A673 (cell line): ENCODE data around the gene AGAP1. TPM values are rescaled to one million over a fixed set of nuclear protein-coding genes. Genes with fewer than 3 reads are reported as not detected.

Experiments
- BruUV-seq: library from RNA; stranded (reverse); fragments of 400-500 nt; replicated peaks from 2 replicates; lab custom pipeline; 2021; lab: Mats Ljungman, UMichigan
- CTCF ChIA-PET: fragments of 300-600 bp; sonication (Branson Sonifier 250); formaldehyde crosslinking; loops from one replicate; lab custom pipeline; 2022; ENCODE audit warnings: antibody characterized with exemption; lab: Charles Lee
- POLR2A ChIA-PET: fragments of 300-600 bp; sonication (Branson Sonifier 250); formaldehyde crosslinking; loops from one replicate; lab custom pipeline; 2022; ENCODE audit warnings: antibody characterized with exemption; ENCODE audit not compliant: low non-redundant PET; lab: Charles Lee
- DNase-seq: peaks from one replicate; pipeline ENCODE4 v3.0.0-alpha.2; 2015; ENCODE audit warnings: low spot score
- H3K27ac ChIP-seq: fragments of 200-600 bp; sonication (generic); 2 replicates; pipeline ENCODE4 v1.5.1; 2016; ENCODE audit warnings: mixed run types, low read depth, mild to moderate bottlenecking, mixed read lengths, antibody characterized with exemption, low read length; ENCODE audit not compliant: poor library complexity, severe bottlenecking
- H3K27me3 ChIP-seq: fragments of 200-600 bp; sonication (generic); replicated peaks from 2 replicates; pipeline ENCODE4 v1.6.1; 2017; ENCODE audit warnings: mixed run types, low read depth, mild to moderate bottlenecking, mixed read lengths, antibody characterized with exemption, low read length; ENCODE audit not compliant: insufficient read depth, poor library complexity
- H3K36me3 ChIP-seq: fragments of 200-600 bp; sonication (generic); 2 replicates; pipeline ENCODE4 v1.6.1; 2016; ENCODE audit warnings: mixed run types, mild to moderate bottlenecking, mixed read lengths, antibody characterized with exemption, low read length; ENCODE audit not compliant: insufficient read depth, poor library complexity, severe bottlenecking
- H3K4me1 ChIP-seq: fragments of 200-600 bp; sonication (generic); 2 replicates; pipeline ENCODE4 v1.6.1; 2017; ENCODE audit warnings: mixed run types, mild to moderate bottlenecking, mixed read lengths, antibody characterized with exemption, low read length; ENCODE audit not compliant: insufficient read depth, poor library complexity, severe bottlenecking
- H3K4me3 ChIP-seq: fragments of 200-600 bp; sonication (generic); 2 replicates; pipeline ENCODE4 v1.5.1; 2016; ENCODE audit warnings: low read depth, mixed run types, mild to moderate bottlenecking, mixed read lengths, low read length; ENCODE audit not compliant: poor library complexity, severe bottlenecking
- H3K9me3 ChIP-seq: fragments of 200-600 bp; sonication (generic); 2 replicates; pipeline ENCODE4 v1.6.1; 2016; ENCODE audit warnings: mixed run types, low read depth, mild to moderate bottlenecking, mixed read lengths, antibody characterized with exemption, low read length; ENCODE audit not compliant: poor library complexity, severe bottlenecking
- CTCF ChIP-seq: fragments of 300-800, 200-600 bp; sonication (generic); conservative IDR thresholded peaks from 2 replicates; pipeline ENCODE4 v1.5.1; 2017; ENCODE audit warnings: low read depth, mild to moderate bottlenecking, antibody characterized with exemption, low read length, moderate library complexity, mixed read lengths
- EZH2 ChIP-seq: fragments of 200-600 bp; sonication (generic); IDR thresholded peaks from 2 replicates; pipeline ENCODE4 v1.6.1; 2017; ENCODE audit warnings: borderline replicate concordance, low read depth, mild to moderate bottlenecking, mixed read lengths, antibody characterized with exemption, low read length; ENCODE audit not compliant: poor library complexity, severe bottlenecking
- intact Hi-C: fragments of 100-400 bp; cut with micrococcal nuclease; formaldehyde crosslinking; loops from one replicate; pipeline ENCODE4 v1.10.0; 2022; ENCODE audit not compliant: unreplicated experiment
- total RNA-seq: library from RNA; stranded (reverse); gene quantifications from 2 replicates; pipeline ENCODE4 v1.2.3, GENCODE V29; 2021

Gene AGAP1
- total RNA-seq, 1 experiment from 2014 or later, result 25.3 TPM

- Histone ChIP-seq H3K36me3 (no peaks in the 10 kb centered on the region), H3K27me3 (no peaks in the 10 kb centered on the region), H3K4me3 (no peak overlapping the region), H3K27ac (no peak overlapping the region), H3K9me3 (no peaks in the 10 kb centered on the region), H3K4me1 (no peaks in the 10 kb centered on the region)
- no peak for TF ChIP-seq CTCF
- no peak for TF ChIP-seq EZH2
- POLR2A ChIA-PET, result no interaction called here
- CTCF ChIA-PET, result no interaction called here
- no peak for DNase-seq
- no TSS peak for BruUV-seq
- intact Hi-C loops, result no loop called here
These were observed 463.4 kb downstream of the AGAP1 start for GRCh38 chr2:235957251-235957650.

GRCh38 chr2:235958221-235958930 lies 464.5 kb downstream of the AGAP1 start:
- no peak overlapping the region for H3K4me3 ChIP-seq
- BruUV-seq, result no TSS peak
- intact Hi-C loops, result no loop called here
- TF ChIP-seq CTCF, result no peak
- TF ChIP-seq EZH2, result no peak
- H3K36me3 ChIP-seq, result no peaks in the 10 kb centered on the region
- H3K27me3 ChIP-seq, result no peaks in the 10 kb centered on the region
- DNase-seq, result no peak
- H3K27ac ChIP-seq, result no peak overlapping the region
- ChIA-PET POLR2A (no interaction called here), CTCF (no interaction called here)
- H3K9me3 ChIP-seq, result no peaks in the 10 kb centered on the region
- H3K4me1 ChIP-seq, result no peaks in the 10 kb centered on the region

- no peak overlapping the region for H3K27ac ChIP-seq
- H3K4me3 ChIP-seq, result no peak overlapping the region
- H3K9me3 ChIP-seq, result no peaks in the 10 kb centered on the region
- POLR2A ChIA-PET, result no interaction called here
- no TSS peak for BruUV-seq
- CTCF ChIA-PET, result no interaction called here
- DNase-seq, result no peak
- no peaks in the 10 kb centered on the region for H3K4me1 ChIP-seq
- H3K36me3 ChIP-seq, result no peaks in the 10 kb centered on the region
- no peaks in the 10 kb centered on the region for H3K27me3 ChIP-seq
- TF ChIP-seq CTCF, result no peak
- TF ChIP-seq EZH2, result no peak
- intact Hi-C loops, result no loop called here
These were observed 465.1 kb downstream of the AGAP1 start for GRCh38 chr2:235958931-235959410.
